Fibroblast of pulmonary artery (primary cell): ENCODE data around the gene IL24.

ENCODE experiments used
- DNase-seq: peaks from one replicate; pipeline ENCODE4 v3.0.0-alpha.2; 2010; ENCODE audit warnings: low read depth
- H3K4me3 ChIP-seq: replicated peaks from 2 replicates; pipeline ENCODE4 v1.5.1; 2011; ENCODE audit warnings: low read depth, mild to moderate bottlenecking, control low read depth, low read length, moderate library complexity
- TF ChIP-seq, protein P1 (sequence below): IDR thresholded peaks from 2 replicates; pipeline ENCODE4 v1.5.1; 2011; ENCODE audit warnings: mild to moderate bottlenecking, control low read depth, low read length, inconsistent platforms; ENCODE audit errors: missing control alignments

Gene IL24

DNA sequence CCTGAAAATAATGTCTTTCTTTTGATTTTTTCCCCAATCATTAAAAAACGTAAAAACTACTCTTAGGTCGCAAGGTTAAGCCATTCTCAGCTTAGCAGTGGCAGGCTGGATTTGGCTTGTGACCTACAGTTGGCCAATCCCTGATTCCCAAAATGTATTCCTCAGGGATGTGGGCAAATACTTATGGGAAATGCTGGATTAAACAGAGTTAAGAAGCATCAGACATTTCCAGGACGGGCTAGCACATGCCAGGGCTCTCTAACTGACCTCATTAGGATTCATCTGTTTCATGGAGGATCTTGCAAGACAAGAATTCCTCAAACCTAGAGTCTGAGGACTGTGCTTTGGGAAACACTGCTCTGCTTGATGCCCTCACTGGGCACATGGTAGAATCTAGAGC, 982 bp upstream of the IL24 start:
- H3K4me3 ChIP-seq = no peak overlapping the region
- TF ChIP-seq, protein P1, sequence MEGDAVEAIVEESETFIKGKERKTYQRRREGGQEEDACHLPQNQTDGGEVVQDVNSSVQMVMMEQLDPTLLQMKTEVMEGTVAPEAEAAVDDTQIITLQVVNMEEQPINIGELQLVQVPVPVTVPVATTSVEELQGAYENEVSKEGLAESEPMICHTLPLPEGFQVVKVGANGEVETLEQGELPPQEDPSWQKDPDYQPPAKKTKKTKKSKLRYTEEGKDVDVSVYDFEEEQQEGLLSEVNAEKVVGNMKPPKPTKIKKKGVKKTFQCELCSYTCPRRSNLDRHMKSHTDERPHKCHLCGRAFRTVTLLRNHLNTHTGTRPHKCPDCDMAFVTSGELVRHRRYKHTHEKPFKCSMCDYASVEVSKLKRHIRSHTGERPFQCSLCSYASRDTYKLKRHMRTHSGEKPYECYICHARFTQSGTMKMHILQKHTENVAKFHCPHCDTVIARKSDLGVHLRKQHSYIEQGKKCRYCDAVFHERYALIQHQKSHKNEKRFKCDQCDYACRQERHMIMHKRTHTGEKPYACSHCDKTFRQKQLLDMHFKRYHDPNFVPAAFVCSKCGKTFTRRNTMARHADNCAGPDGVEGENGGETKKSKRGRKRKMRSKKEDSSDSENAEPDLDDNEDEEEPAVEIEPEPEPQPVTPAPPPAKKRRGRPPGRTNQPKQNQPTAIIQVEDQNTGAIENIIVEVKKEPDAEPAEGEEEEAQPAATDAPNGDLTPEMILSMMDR = no peak
- DNase-seq = no peak

DNA sequence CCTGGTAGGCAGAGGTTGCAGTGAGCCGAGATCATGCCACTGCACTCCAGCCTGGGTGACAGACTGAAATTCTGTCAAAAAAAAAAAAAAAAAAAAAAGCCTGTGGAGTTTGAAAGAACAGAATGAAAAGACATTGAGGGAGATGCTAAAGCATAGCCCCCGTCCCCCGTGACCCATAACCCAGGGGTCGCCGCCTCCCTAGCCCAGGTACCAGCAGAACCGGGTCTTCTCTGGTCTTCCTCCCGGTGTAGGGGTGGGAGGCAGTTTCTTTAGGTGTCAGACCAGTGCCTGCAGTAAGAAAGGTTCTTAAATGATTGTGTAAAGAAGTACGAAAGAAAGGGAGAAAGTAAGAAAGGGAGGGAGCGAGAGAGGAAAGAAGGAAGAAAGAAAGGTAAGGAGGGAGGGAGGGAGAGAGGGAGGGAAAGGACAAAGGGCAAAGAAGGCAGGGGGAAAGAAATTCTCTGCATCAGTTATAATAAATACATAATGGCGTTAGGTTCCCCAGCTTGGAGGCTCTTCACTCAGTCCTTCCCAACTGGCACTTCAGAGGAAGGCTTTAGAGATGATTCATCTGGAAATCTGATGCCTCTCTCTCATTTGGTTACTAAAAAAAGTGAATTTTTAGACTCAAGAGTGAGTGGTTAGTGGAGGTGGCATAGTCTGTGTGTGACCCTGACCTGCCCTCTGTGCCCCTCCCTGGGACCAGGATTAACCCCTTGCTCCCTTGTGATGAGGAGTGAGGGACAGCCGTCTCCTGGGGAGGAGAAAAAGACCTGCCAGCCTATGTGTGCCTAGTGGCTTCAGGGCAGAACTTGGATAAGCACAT, 1.1 kb downstream of the IL24 start:
- H3K4me3 ChIP-seq = peak overlapping the region; percentile 40
- peak; percentile 68 for DNase-seq
- TF ChIP-seq, protein P1 = no peak

DNA sequence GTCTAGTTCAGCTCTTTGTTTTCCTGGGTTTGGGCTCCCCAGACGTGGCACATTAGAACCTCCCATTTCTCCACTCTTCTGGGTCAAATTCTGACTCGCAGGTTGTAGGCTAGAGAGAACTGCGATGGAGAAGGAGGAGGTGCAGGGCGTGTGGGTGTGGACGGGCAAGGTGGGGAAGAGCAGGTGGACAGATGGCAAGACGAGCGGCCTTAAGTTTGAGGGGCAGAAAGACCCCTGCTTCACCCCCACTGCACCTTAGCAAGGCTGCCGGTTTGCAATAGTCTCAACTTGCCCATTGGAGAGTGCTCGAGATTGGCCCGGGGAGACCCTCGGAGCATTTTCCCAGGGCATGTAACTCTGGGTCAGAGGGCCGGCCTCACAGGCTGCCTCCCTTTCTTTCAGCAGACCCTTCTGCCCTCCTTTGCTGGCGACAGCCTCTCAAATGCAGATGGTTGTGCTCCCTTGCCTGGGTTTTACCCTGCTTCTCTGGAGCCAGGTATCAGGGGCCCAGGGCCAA, 1.7 kb downstream of the IL24 start:
- DNase-seq = no peak
- TF ChIP-seq, protein P1 = no peak
- H3K4me3 ChIP-seq = peak overlapping the region; percentile 40

DNA sequence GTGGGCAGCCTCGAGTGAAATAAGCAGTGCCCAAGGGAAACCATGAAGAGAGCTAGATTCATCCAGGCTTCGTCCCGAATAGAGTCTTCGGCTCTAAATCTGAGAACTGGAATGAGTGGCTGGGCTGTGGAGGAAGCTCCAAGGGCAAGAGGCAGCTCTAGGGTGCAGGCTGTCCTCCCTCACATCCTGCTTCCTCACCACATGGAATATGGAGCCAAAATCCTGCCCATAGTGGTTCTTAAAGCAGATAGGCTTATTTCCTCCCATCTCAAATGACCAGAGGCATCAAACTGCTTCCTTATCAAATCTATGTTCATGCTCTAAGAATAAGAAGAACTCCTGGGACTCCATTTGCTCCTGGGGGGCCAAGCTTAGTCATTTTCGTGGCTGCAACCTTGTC, 2.5 kb downstream of the IL24 start:
- no peak overlapping the region for H3K4me3 ChIP-seq
- peak; percentile 47 for DNase-seq

DNA sequence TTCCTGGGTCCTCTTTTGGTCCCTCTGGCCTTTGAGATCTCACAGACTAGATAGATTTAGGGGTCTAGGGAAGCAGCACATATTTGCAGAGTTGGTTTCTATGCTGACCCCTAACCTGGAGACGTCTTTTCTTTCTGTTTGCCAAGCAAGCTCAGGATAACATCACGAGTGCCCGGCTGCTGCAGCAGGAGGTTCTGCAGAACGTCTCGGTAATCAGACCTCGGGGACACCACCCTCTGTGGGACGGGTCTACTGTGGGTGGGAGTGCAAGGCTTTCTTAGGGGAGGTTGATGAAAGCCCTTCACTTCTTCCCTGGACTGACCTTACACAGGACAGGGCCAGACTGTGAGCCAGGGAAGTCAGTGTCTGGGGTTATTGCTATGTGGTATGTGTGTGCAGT, 2.9 kb downstream of the IL24 start:
- TF ChIP-seq, protein P1 = no peak

More for the DNA sequence above, 2.5 kb downstream of the IL24 start:
- TF ChIP-seq, protein P1 = no peak

DNA sequence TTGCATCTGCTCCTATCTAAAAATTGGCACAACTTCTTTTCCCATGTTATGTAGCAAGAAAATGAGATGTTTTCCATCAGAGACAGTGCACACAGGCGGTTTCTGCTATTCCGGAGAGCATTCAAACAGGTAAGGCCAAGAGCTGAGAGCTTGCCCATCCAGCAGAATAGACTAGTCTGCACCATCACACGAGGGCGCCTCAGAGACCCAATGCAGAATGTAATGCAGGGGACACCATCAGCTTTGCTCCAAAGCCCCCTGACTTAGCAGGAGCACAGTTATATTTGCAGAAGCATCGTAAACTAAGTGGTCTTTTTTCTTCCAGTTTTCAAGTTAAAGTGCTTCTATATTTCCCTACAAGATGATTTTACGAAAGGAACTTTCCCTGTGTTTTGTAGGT, 4.7 kb downstream of the IL24 start:
- no peak for DNase-seq
- TF ChIP-seq, protein P1 = no peak
- H3K4me3 ChIP-seq = no peak overlapping the region

More for the DNA sequence above, 2.9 kb downstream of the IL24 start:
- no peak for DNase-seq
- H3K4me3 ChIP-seq = no peak overlapping the region
